Uterus (tissue), 2 donors: ENCODE data around the gene NDUFB10.

ENCODE experiments used
- POLR2A ChIP-seq, 2 donors: fragments of 450-650 bp; IDR thresholded peaks; one replicate each; pipeline ENCODE4 v1.6.1; 2016; ENCODE audit warnings: antibody characterized with exemption in 2 of 2, mild to moderate bottlenecking in 1 of 2, moderate library complexity in 1 of 2
- TF ChIP-seq, protein P1 (sequence below), 4 experiments: fragments of 200-600 bp in 2 of 4; fragments of 450-650 bp in 2 of 4; sonication (generic) in 2 of 4; IDR thresholded peaks; one replicate each; pipeline ENCODE4 v1.5.1; 2016 to 2019; ENCODE audit warnings: antibody characterized with exemption in 4 of 4, mild to moderate bottlenecking in 2 of 4, moderate library complexity in 1 of 4

GRCh38 chr16:1942047-1942809 is 17.1 kb upstream of the NDUFB10 start:
- TF ChIP-seq, protein P1, sequence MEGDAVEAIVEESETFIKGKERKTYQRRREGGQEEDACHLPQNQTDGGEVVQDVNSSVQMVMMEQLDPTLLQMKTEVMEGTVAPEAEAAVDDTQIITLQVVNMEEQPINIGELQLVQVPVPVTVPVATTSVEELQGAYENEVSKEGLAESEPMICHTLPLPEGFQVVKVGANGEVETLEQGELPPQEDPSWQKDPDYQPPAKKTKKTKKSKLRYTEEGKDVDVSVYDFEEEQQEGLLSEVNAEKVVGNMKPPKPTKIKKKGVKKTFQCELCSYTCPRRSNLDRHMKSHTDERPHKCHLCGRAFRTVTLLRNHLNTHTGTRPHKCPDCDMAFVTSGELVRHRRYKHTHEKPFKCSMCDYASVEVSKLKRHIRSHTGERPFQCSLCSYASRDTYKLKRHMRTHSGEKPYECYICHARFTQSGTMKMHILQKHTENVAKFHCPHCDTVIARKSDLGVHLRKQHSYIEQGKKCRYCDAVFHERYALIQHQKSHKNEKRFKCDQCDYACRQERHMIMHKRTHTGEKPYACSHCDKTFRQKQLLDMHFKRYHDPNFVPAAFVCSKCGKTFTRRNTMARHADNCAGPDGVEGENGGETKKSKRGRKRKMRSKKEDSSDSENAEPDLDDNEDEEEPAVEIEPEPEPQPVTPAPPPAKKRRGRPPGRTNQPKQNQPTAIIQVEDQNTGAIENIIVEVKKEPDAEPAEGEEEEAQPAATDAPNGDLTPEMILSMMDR (IDR thresholded peaks at IDR 0.05) = no peak
- TF ChIP-seq POLR2A (IDR thresholded peaks at IDR 0.05) = no peak
